B cell (primary cell): ENCODE data around the gene ACAT1. TPM values are rescaled to one million over a fixed set of nuclear protein-coding genes. Genes with fewer than 3 reads are reported as not detected.

Experiments
- ATAC-seq: fragments of 200-7000 bp; cut with Tn5 transposase; one replicate; pipeline ENCODE4 v1.10.0; 2021; ENCODE audit warnings: low read depth, mild to moderate bottlenecking, moderate number of reproducible peaks, moderate library complexity
- CTCF ChIA-PET: fragments of 350-600 bp; sonication (Branson Sonifier 250); formaldehyde crosslinking; loops from one replicate; lab custom pipeline; 2021; ENCODE audit warnings: antibody characterized with exemption, inconsistent platforms; lab: Charles Lee
- POLR2A ChIA-PET: fragments of 350-600 bp; sonication (Branson Sonifier 250); formaldehyde crosslinking; loops from one replicate; lab custom pipeline; 2021; ENCODE audit warnings: antibody characterized with exemption; lab: Charles Lee
- DNase-seq: peaks from one replicate; pipeline ENCODE4 v3.0.0; 2013
- H2AFZ ChIP-seq: 2 replicates; pipeline ENCODE4 v1.6.1; 2012; ENCODE audit warnings: mild to moderate bottlenecking, low read depth, low read length; ENCODE audit not compliant: insufficient read depth, poor library complexity, severe bottlenecking
- H3K27ac ChIP-seq, 2 donors: 1 replicate in 1 of 2; 2 replicates in 1 of 2; pipeline ENCODE4 v1.5.1; 2012 to 2013; ENCODE audit warnings: low read length in 2 of 2, mild to moderate bottlenecking in 2 of 2, moderate library complexity in 1 of 2
- H3K27me3 ChIP-seq, 4 experiments: fragments of 200-600 bp in 1 of 4; sonication (generic) in 1 of 4; replicated peaks in 1 of 4; 1 replicate in 2 of 4; 2 replicates in 2 of 4; pipeline versions ENCODE4 v1.6.1 to v1.7.0; 2013 to 2016; ENCODE audit warnings: low read length in 3 of 4, mild to moderate bottlenecking in 2 of 4, mixed read lengths in 1 of 4, moderate library complexity in 1 of 4; ENCODE audit not compliant: insufficient read depth in 4 of 4, control insufficient read depth in 3 of 4; ENCODE audit errors: control extremely low read depth in 1 of 4
- H3K36me3 ChIP-seq, 2 experiments: replicated peaks in 1 of 2; 1 replicate in 1 of 2; 2 replicates in 1 of 2; pipeline versions ENCODE4 v1.6.1 to v1.7.1; 2013; ENCODE audit warnings: low read length in 1 of 2; ENCODE audit not compliant: insufficient read depth in 2 of 2, control insufficient read depth in 1 of 2; ENCODE audit errors: control extremely low read depth in 1 of 2, extremely low read depth in 1 of 2
- H3K4me1 ChIP-seq, 2 donors: fragments of 200-600 bp in 1 of 2; sonication (generic) in 1 of 2; 1 replicate in 1 of 2; 2 replicates in 1 of 2; pipeline versions ENCODE4 v1.5.1 to v1.6.1; 2013 to 2017; ENCODE audit warnings: low read length in 2 of 2; ENCODE audit not compliant: control insufficient read depth in 2 of 2, insufficient read depth in 2 of 2
- H3K4me2 ChIP-seq: replicated peaks from 2 replicates; pipeline ENCODE3; 2012; ENCODE audit warnings: mild to moderate bottlenecking, low read depth, low read length; ENCODE audit not compliant: poor library complexity, severe bottlenecking
- H3K4me3 ChIP-seq, 5 experiments: fragments of 200-600 bp in 1 of 5; sonication (generic) in 1 of 5; 1 replicate in 3 of 5; 2 replicates in 2 of 5; pipeline versions ENCODE4 v1.5.1 to v1.7.0; 2011 to 2016; ENCODE audit warnings: low read length in 4 of 5, mild to moderate bottlenecking in 4 of 5, low read depth in 2 of 5, control low read depth in 1 of 5, moderate library complexity in 1 of 5; ENCODE audit not compliant: insufficient read depth in 1 of 5; ENCODE audit errors: control extremely low read depth in 1 of 5, extremely low read depth in 1 of 5
- H3K79me2 ChIP-seq: fragments of 200-600 bp; sonication (generic); one replicate; pipeline ENCODE4 v1.6.0; 2016; ENCODE audit warnings: low read length; ENCODE audit not compliant: control insufficient read depth, insufficient read depth
- H3K9ac ChIP-seq: fragments of 200-600 bp; sonication (generic); 2 replicates; pipeline ENCODE4 v1.6.1; 2017; ENCODE audit warnings: mild to moderate bottlenecking, low read length, moderate library complexity
- H3K9me3 ChIP-seq, 3 donors: one replicate each; pipeline versions ENCODE4 v1.6.1 to v1.7.1; 2013; ENCODE audit warnings: low read length in 2 of 3; ENCODE audit not compliant: control insufficient read depth in 2 of 3, insufficient read depth in 1 of 3; ENCODE audit errors: control extremely low read depth in 1 of 3
- H4K20me1 ChIP-seq: 2 replicates; pipeline ENCODE4 v1.6.0; 2012; ENCODE audit warnings: mild to moderate bottlenecking, low read length; ENCODE audit not compliant: insufficient read depth, control insufficient read depth, poor library complexity, severe bottlenecking
- H3K27ac Mint-ChIP-seq: one replicate; pipeline ENCODE4 v1.8.0; 2021; ENCODE audit warnings: mixed read lengths
- H3K27me3 Mint-ChIP-seq: one replicate; pipeline ENCODE4 v1.8.0; 2021; ENCODE audit warnings: mixed read lengths
- H3K4me1 Mint-ChIP-seq: one replicate; pipeline ENCODE4 v1.8.0; 2021; ENCODE audit warnings: mixed read lengths
- H3K4me3 Mint-ChIP-seq: one replicate; pipeline ENCODE4 v1.8.0; 2021; ENCODE audit warnings: mixed read lengths
- H3K9me3 Mint-ChIP-seq: one replicate; pipeline ENCODE4 v1.8.0; 2022; ENCODE audit warnings: mixed read lengths; ENCODE audit not compliant: insufficient read depth
- CTCF ChIP-seq: fragments of 200-600 bp; IDR thresholded peaks from one replicate; pipeline ENCODE4 v1.8.0; 2022; ENCODE audit warnings: antibody characterized with exemption, mild to moderate bottlenecking
- EZH2 ChIP-seq: IDR thresholded peaks from 2 replicates; pipeline ENCODE4 v1.6.1; 2012; ENCODE audit warnings: borderline replicate concordance, low read depth, mild to moderate bottlenecking, moderate library complexity, low read length; ENCODE audit not compliant: insufficient read depth, poor library complexity, severe bottlenecking
- WGBS: methylation state at CpG from one replicate; pipeline ENCODE4 v1.1.5; 2013; ENCODE audit warnings: missing lambda C conversion rate; ENCODE audit not compliant: insufficient coverage; 5-methylcytosine and 5-hydroxymethylcytosine counted together
- intact Hi-C: fragments of 100-400 bp; cut with micrococcal nuclease; formaldehyde crosslinking; loops from one replicate; pipeline ENCODE4 v1.10.0; 2022
- polyA plus RNA-seq: library from polyadenylated mRNA; depleted of rRNA; stranded (reverse); fragments of >200 nt; gene quantifications from 2 replicates; pipeline ENCODE4 v1.2.3, GENCODE V29; 2012
- total RNA-seq, 2 donors: library from RNA; stranded (reverse); fragments of 120-200 nt in 1 of 2; gene quantifications; 1 replicate in 1 of 2; 2 replicates in 1 of 2; pipeline versions ENCODE4 v1.2.3 to v1.2.4, GENCODE V29; 2013 to 2022

Gene ACAT1
- total and polyA plus RNA-seq, 2 donors (not counting 1 experiment from before 2014, with no cell fraction given) = 7.5 to 32.9 TPM

DNA sequence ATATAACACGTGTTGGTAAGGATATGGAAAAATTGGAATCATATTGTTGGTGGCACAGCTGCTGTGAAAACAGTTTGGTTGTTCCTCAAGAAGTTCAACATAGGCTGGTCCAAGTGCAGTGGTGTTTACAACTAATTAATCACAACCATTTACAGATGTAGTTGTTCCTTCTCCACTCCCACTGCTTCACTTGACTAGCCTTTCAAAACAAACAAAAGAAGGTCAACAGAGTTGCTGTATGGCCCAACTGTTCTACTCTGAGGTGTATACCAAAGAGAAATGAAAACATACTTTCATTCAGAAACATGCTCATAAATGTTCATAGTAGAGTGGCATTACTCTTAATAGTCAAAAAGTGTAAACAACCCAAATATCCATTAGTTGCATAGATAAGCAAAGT, 36.6 kb upstream of the ACAT1 start:
- H3K4me1 Mint-ChIP-seq = no peaks in the 10 kb centered on the region
- H3K27me3 Mint-ChIP-seq = no peaks in the 10 kb centered on the region
- H3K4me3 Mint-ChIP-seq = no peak overlapping the region
- H3K9me3 ChIP-seq = no peaks in the 10 kb centered on the region
- ChIA-PET POLR2A (no interaction called here), CTCF (interaction anchor here (0.6 kb wide), 1 partner anchor 817 kb away, joined by 3 read pairs; no protein-coding TSS in a partner anchor)
- no peak overlapping the region for H3K27ac Mint-ChIP-seq
- H3K36me3 ChIP-seq = peaks cover 8 to 25% of the 10 kb centered on the region in 2 experiments
- no peak for TF ChIP-seq CTCF
- TF ChIP-seq EZH2 = no peak
- intact Hi-C loops = no loop called here
- no peak for ATAC-seq
- DNase-seq = no peak
- H3K9ac ChIP-seq = no peak overlapping the region
- no peak overlapping the region for H3K4me3 ChIP-seq
- H2AFZ ChIP-seq = no peak overlapping the region
- no peaks in the 10 kb centered on the region for H3K9me3 Mint-ChIP-seq
- no peaks in the 10 kb centered on the region for H3K27me3 ChIP-seq
- no CpG with 5 or more reads among the region's 1 CpG for WGBS
- H3K4me2 ChIP-seq = no peak overlapping the region
- H3K4me1 ChIP-seq = no peaks in the 10 kb centered on the region
- H3K79me2 ChIP-seq = no peaks in the 10 kb centered on the region
- H3K27ac ChIP-seq = no peak overlapping the region
- no peaks in the 10 kb centered on the region for H4K20me1 ChIP-seq

DNA sequence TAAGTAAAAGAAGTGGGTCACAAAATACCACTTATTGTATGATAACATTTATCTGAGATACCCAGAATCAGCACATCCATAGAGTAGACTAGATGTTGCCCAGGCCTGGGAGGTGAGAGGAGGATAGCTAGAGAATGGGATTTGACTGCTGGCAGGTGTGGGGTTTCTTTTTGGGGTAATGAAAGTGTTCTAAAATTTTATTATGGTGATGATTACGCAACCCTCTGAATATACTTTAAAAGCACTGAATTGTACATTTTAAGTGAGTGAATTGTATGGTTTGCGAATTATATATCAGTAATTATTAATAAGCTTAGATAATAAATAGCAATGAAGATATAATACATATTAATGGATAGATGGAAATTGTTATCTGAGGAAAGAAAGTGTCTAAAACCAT, 35.7 kb upstream of the ACAT1 start:
- ATAC-seq (no peak), DNase-seq (no peak)
- H3K4me3 ChIP-seq = no peak overlapping the region
- no peaks in the 10 kb centered on the region for H3K9me3 ChIP-seq
- no peak overlapping the region for H3K4me2 ChIP-seq
- H3K27me3 ChIP-seq = no peaks in the 10 kb centered on the region
- no peaks in the 10 kb centered on the region for H4K20me1 ChIP-seq
- H3K36me3 ChIP-seq = peaks cover 6 to 25% of the 10 kb centered on the region in 2 experiments
- Mint-ChIP-seq H3K27me3 (no peaks in the 10 kb centered on the region), H3K4me3 (no peak overlapping the region), H3K4me1 (no peaks in the 10 kb centered on the region), H3K27ac (no peak overlapping the region), H3K9me3 (no peaks in the 10 kb centered on the region)
- no peak for TF ChIP-seq CTCF
- no peak for TF ChIP-seq EZH2
- no peak overlapping the region for H3K9ac ChIP-seq
- CTCF ChIA-PET = no interaction called here
- no peak overlapping the region for H2AFZ ChIP-seq
- intact Hi-C loops = no loop called here
- WGBS = no CpG with 5 or more reads among the region's 2 CpGs
- no peaks in the 10 kb centered on the region for H3K79me2 ChIP-seq
- POLR2A ChIA-PET = no interaction called here
- no peak overlapping the region for H3K27ac ChIP-seq
- H3K4me1 ChIP-seq = no peaks in the 10 kb centered on the region
